ENCODE measurements around the gene GTF2IRD1. TPM values are rescaled to one million over a fixed set of nuclear protein-coding genes. Genes with fewer than 3 reads are reported as not detected.
A peak's percentile ranks its signal among the peaks of the same experiment; 100 is the strongest.

Gene GTF2IRD1
- polyA plus RNA-seq, 1 of the 3 experiments (the other 2 are of a cell fraction) = 26.4 TPM

DNA sequence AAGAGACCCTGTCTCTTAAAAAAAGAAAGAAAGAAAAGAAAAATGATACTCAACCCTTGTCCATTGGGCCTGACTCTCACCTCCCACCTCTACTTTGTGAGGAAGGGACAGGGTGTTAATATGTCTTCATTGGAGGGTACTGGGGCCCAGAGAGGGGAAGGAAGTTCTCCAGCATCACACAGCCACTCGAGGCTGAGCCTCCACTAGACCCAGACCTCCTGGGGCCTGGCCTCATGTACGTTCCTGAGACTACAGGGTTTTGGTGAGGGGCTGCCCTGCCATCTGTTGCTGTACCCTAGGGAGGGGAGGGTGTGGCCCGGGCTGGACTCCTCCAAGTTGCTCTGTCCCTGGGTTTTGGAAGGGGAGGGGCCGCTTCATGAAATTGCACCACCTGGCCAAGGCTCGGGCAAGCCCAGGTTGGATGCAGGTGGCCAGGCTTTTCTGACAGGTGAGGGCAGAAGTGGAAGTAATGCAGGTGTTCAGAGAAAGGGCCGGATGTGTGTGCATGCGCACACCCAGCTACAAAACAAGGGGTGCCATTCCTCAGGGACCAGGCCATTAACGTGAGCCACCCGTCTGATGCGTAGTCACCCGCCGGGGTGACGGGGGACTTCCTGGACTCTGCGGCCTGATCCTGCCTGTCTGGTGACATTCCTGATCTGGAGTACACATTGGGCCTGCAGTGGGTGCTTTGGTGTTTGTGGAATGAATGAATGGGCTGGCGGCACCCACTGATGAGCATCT lies 21.7 kb downstream of the GTF2IRD1 start:
- ChIA-PET CTCF (interaction anchor here (1.3 to 1.4 kb wide), 2 partner anchors 11 to 21 kb away, joined by 3 to 5 read pairs; no protein-coding TSS in a partner anchor), POLR2A (no interaction called here)
- H3K79me2 ChIP-seq (ENCODE audit: insufficient read depth) = peaks cover 76% of the 10 kb centered on the region
- H3K36me3 ChIP-seq (replicated peaks in 1 of 2; ENCODE audit: control insufficient read depth in 1 of 2, insufficient read depth in 2 of 2, low read length in 1 of 2) = no peaks in the 10 kb centered on the region
- H3K9ac ChIP-seq = no peak overlapping the region
- H3K9me2 ChIP-seq = no peaks in the 10 kb centered on the region
- H2AFZ ChIP-seq (ENCODE audit: low read depth) = no peak overlapping the region
- 93% methylated on average over 14 of the region's 15 CpGs for WGBS (ENCODE audit: low lambda C conversion rate)
- TF ChIP-seq EZH2phosphoT487 (IDR thresholded peaks at IDR 0.05; ENCODE audit: borderline replicate concordance, low read depth) (no peak), RCOR1 (IDR thresholded peaks at IDR 0.05; ENCODE audit: low read length) (no peak), RAD21 (IDR thresholded peaks at IDR 0.05; ENCODE audit: low read length) (no peak), NFIC (IDR thresholded peaks at IDR 0.05; ENCODE audit: borderline replicate concordance) (no peak), GABPA (IDR thresholded peaks at IDR 0.05; ENCODE audit: low read depth) (no peak), GATA2 (CRISPR knock-in tag; IDR thresholded peaks at IDR 0.05) (no peak), FOSL2 (IDR thresholded peaks at IDR 0.05; ENCODE audit: borderline replicate concordance, low read depth) (no peak), ELF1 (IDR thresholded peaks at IDR 0.05) (no peak), SIN3A (IDR thresholded peaks at IDR 0.05; ENCODE audit: borderline replicate concordance, low read depth, low read length) (no peak), FOXJ3 (CRISPR knock-in tag; IDR thresholded peaks at IDR 0.05) (no peak)
- TF ChIP-seq, protein P1, sequence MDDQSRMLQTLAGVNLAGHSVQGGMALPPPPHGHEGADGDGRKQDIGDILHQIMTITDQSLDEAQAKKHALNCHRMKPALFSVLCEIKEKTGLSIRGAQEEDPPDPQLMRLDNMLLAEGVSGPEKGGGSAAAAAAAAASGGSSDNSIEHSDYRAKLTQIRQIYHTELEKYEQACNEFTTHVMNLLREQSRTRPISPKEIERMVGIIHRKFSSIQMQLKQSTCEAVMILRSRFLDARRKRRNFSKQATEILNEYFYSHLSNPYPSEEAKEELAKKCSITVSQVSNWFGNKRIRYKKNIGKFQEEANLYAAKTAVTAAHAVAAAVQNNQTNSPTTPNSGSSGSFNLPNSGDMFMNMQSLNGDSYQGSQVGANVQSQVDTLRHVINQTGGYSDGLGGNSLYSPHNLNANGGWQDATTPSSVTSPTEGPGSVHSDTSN (IDR thresholded peaks at IDR 0.05) = no peak
- TF ChIP-seq, protein P2, sequence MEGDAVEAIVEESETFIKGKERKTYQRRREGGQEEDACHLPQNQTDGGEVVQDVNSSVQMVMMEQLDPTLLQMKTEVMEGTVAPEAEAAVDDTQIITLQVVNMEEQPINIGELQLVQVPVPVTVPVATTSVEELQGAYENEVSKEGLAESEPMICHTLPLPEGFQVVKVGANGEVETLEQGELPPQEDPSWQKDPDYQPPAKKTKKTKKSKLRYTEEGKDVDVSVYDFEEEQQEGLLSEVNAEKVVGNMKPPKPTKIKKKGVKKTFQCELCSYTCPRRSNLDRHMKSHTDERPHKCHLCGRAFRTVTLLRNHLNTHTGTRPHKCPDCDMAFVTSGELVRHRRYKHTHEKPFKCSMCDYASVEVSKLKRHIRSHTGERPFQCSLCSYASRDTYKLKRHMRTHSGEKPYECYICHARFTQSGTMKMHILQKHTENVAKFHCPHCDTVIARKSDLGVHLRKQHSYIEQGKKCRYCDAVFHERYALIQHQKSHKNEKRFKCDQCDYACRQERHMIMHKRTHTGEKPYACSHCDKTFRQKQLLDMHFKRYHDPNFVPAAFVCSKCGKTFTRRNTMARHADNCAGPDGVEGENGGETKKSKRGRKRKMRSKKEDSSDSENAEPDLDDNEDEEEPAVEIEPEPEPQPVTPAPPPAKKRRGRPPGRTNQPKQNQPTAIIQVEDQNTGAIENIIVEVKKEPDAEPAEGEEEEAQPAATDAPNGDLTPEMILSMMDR (IDR thresholded peaks at IDR 0.05) = no peak
- H4K20me1 ChIP-seq (ENCODE audit: insufficient read depth) = peaks cover 34% of the 10 kb centered on the region
- H3K9me3 ChIP-seq = no peaks in the 10 kb centered on the region
- H3K4me3 ChIP-seq (ENCODE audit: low read depth in 2 of 2, low read length in 1 of 2) = no peak overlapping the region
- H3K4me2 ChIP-seq = no peak overlapping the region
- peak; percentile 30 for DNase-seq
- H3F3A ChIP-seq (replicated peaks; ENCODE audit: insufficient read depth) = peaks cover 10% of the 10 kb centered on the region
- peaks cover 25 to 33% of the 10 kb centered on the region in 2 experiments; a peak in 3 of 4 replicates for H3K4me1 ChIP-seq (ENCODE audit: control insufficient read depth in 1 of 2, insufficient read depth in 2 of 2, low read depth in 1 of 2, low read length in 1 of 2)
- no peak overlapping the region for H3K27ac ChIP-seq (ENCODE audit: low read depth in 2 of 2, low read length in 1 of 2)
- H3K27me3 ChIP-seq (ENCODE audit: insufficient read depth) = no peaks in the 10 kb centered on the region

DNA sequence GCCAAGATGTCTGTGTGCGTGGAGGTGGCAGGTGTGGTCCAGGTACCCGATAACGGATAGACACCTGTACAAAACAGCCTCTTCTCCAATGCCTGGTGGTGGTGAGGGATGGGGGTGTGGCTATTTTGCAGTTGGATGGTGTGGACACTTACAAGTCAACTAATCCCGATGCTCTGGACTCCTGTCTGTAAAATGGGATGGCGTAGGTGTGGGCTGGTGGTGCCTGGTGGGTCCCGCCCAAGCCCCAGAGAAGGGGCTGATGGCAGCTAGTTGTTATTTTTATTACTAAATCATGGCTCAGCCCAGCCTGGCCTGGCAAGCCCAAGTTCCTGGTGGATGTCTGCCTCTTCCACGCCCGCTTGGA lies 22.3 kb downstream of the GTF2IRD1 start:
- CTCF ChIA-PET = no interaction called here
- DNase-seq = no peak
- Histone ChIP-seq H3K79me2 (ENCODE audit: insufficient read depth) (peaks cover 76% of the 10 kb centered on the region; the same call in 1 of the 2 replicates), H3K9me2 (no peaks in the 10 kb centered on the region), H3K4me3 (ENCODE audit: low read depth in 2 of 2, low read length in 1 of 2) (no peak overlapping the region), H3K27ac (ENCODE audit: low read depth in 2 of 2, low read length in 1 of 2) (no peak overlapping the region), H3K9me3 (no peaks in the 10 kb centered on the region), H2AFZ (ENCODE audit: low read depth) (no peak overlapping the region), H3K36me3 (replicated peaks in 1 of 2; ENCODE audit: control insufficient read depth in 1 of 2, insufficient read depth in 2 of 2, low read length in 1 of 2) (no peaks in the 10 kb centered on the region), H3K9ac (no peak overlapping the region), H3K27me3 (ENCODE audit: insufficient read depth) (no peaks in the 10 kb centered on the region), H3K4me1 (ENCODE audit: control insufficient read depth in 1 of 2, insufficient read depth in 2 of 2, low read depth in 1 of 2, low read length in 1 of 2) (peaks cover 30 to 39% of the 10 kb centered on the region in 2 experiments; a peak in 3 of 4 replicates), H3F3A (replicated peaks; ENCODE audit: insufficient read depth) (peaks cover 12% of the 10 kb centered on the region), H4K20me1 (ENCODE audit: insufficient read depth) (peaks cover 30% of the 10 kb centered on the region), H3K4me2 (no peak overlapping the region)
- POLR2A ChIA-PET = no interaction called here
- WGBS (ENCODE audit: low lambda C conversion rate) = 95% methylated on average over 8 of the region's 8 CpGs
- TF ChIP-seq NFIC (IDR thresholded peaks at IDR 0.05; ENCODE audit: borderline replicate concordance) (no peak), MXI1 (IDR thresholded peaks at IDR 0.05; ENCODE audit: low read depth, low read length) (no peak), FOSL2 (IDR thresholded peaks at IDR 0.05; ENCODE audit: borderline replicate concordance, low read depth) (no peak), MAX (IDR thresholded peaks at IDR 0.05; ENCODE audit: low read depth) (no peak), YY1 (IDR thresholded peaks at IDR 0.05; ENCODE audit: low read depth) (no peak), RFX5 (IDR thresholded peaks at IDR 0.05; ENCODE audit: low read length) (no peak), EP300 (IDR thresholded peaks at IDR 0.05; ENCODE audit: borderline replicate concordance in 1 of 2, low read depth in 1 of 2, low read length in 1 of 2) (no peak)
